ENCODE data around the gene ETV7. TPM values are rescaled to one million over a fixed set of nuclear protein-coding genes. Genes with fewer than 3 reads are reported as not detected.

ETV7 gene
- polyA plus RNA-seq, 3 donors = 0.10 to 2.2 (median 1.5) TPM

DNA sequence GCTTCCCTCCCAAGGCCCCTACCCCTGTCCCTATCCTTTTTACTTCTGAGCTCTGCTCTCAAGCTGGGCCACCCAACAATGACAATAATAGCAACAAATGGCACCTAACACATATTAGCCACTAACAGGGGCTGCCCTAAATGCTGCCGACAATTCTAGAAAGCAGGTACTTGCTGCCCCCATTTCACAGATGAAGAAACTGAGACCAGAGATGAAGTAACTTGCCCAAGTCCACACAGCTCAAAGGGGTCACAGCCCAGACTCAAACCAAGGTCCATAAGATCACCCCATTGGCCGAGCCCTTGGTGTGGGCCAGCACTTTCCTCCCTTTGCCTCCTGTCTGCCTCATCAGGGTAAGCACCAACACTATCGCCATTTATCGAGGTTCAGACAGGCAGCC lies 62.8 kb downstream of the ETV7 start:
- intact Hi-C loops (cut with micrococcal nuclease) = no loop called here
- no peak overlapping the region for H3K27ac Mint-ChIP-seq

DNA sequence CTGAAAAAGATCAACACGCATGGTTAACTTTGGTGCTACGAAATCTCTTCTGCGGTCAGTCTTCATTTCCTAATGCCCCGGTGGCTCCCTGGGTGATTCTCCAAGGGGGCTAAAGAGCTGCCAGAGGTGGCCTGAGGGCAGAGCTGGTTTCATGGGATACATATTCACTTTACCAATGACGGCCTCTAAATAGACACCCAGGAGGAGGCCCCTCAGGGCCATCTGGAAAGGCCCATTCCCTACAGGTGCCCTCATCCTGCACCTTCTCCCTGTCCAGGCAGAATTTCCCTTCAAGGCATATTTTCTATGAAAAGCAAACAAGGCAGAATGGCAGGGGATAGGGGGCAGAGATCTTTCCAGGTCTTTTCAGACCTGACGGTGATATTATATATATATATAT lies 63.3 kb downstream of the ETV7 start:
- Mint-ChIP-seq H3K27ac (no peak overlapping the region), H3K9me3 (no peaks in the 10 kb centered on the region), H3K4me3 (no peak overlapping the region), H3K4me1 (peaks cover 8% of the 10 kb centered on the region), H3K36me3 (no peaks in the 10 kb centered on the region), H3K27me3 (ENCODE audit: low read depth in 3 of 3) (peaks cover 0 to 4% (median 3%) of the 10 kb centered on the region in 3 donors)
- Histone ChIP-seq H3K27me3 (ENCODE audit: control insufficient read depth in 2 of 2, insufficient read depth in 2 of 2, low read length in 2 of 2) (no peaks in the 10 kb centered on the region), H3K4me1 (ENCODE audit: control insufficient read depth in 1 of 2, insufficient read depth in 2 of 2, low read length in 2 of 2) (peaks cover 3 to 5% of the 10 kb centered on the region in 2 donors), H3K4me2 (replicated peaks; ENCODE audit: extremely low read depth, low read length, poor library complexity, severe bottlenecking) (no peak overlapping the region), H3K9ac (ENCODE audit: insufficient read depth, low read length, poor library complexity, severe bottlenecking) (no peak overlapping the region), H3K79me2 (ENCODE audit: insufficient read depth, low read length) (no peaks in the 10 kb centered on the region), H3K9me3 (replicated peaks in 1 of 2; ENCODE audit: control insufficient read depth in 1 of 2, insufficient read depth in 1 of 2, low read length in 2 of 2) (no peaks in the 10 kb centered on the region), H3K36me3 (replicated peaks in 1 of 2; ENCODE audit: control insufficient read depth in 1 of 2, insufficient read depth in 2 of 2, low read length in 2 of 2) (no peaks in the 10 kb centered on the region), H3K4me3 (replicated peaks in 1 of 3; ENCODE audit: low read depth in 2 of 3, low read length in 3 of 3) (no peak overlapping the region), H3K27ac (ENCODE audit: low read depth in 1 of 2, low read length in 2 of 2) (no peak overlapping the region), H2AFZ (ENCODE audit: insufficient read depth, low read depth, low read length, poor library complexity, severe bottlenecking) (no peak overlapping the region), H4K20me1 (ENCODE audit: insufficient read depth, low read length) (no peaks in the 10 kb centered on the region)
- no peak for DNase-seq
- 71% methylated on average over 4 of the region's 6 CpGs for WGBS (ENCODE audit: insufficient coverage)
- TF ChIP-seq, protein P1, sequence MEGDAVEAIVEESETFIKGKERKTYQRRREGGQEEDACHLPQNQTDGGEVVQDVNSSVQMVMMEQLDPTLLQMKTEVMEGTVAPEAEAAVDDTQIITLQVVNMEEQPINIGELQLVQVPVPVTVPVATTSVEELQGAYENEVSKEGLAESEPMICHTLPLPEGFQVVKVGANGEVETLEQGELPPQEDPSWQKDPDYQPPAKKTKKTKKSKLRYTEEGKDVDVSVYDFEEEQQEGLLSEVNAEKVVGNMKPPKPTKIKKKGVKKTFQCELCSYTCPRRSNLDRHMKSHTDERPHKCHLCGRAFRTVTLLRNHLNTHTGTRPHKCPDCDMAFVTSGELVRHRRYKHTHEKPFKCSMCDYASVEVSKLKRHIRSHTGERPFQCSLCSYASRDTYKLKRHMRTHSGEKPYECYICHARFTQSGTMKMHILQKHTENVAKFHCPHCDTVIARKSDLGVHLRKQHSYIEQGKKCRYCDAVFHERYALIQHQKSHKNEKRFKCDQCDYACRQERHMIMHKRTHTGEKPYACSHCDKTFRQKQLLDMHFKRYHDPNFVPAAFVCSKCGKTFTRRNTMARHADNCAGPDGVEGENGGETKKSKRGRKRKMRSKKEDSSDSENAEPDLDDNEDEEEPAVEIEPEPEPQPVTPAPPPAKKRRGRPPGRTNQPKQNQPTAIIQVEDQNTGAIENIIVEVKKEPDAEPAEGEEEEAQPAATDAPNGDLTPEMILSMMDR (IDR thresholded peaks at IDR 0.05) = no peak
- intact Hi-C loops (cut with micrococcal nuclease) = no loop called here

More for the DNA sequence above, 62.8 kb downstream of the ETV7 start:
- Histone ChIP-seq H3K36me3 (replicated peaks in 1 of 2; ENCODE audit: control insufficient read depth in 1 of 2, insufficient read depth in 2 of 2, low read length in 2 of 2) (no peaks in the 10 kb centered on the region), H3K79me2 (ENCODE audit: insufficient read depth, low read length) (no peaks in the 10 kb centered on the region), H2AFZ (ENCODE audit: insufficient read depth, low read depth, low read length, poor library complexity, severe bottlenecking) (no peak overlapping the region), H3K4me1 (ENCODE audit: control insufficient read depth in 1 of 2, insufficient read depth in 2 of 2, low read length in 2 of 2) (peaks cover 3 to 5% of the 10 kb centered on the region in 2 donors), H3K9me3 (replicated peaks in 1 of 2; ENCODE audit: control insufficient read depth in 1 of 2, insufficient read depth in 1 of 2, low read length in 2 of 2) (no peaks in the 10 kb centered on the region), H3K4me2 (replicated peaks; ENCODE audit: extremely low read depth, low read length, poor library complexity, severe bottlenecking) (no peak overlapping the region), H4K20me1 (ENCODE audit: insufficient read depth, low read length) (no peaks in the 10 kb centered on the region), H3K4me3 (replicated peaks in 1 of 3; ENCODE audit: low read depth in 2 of 3, low read length in 3 of 3) (no peak overlapping the region), H3K27me3 (ENCODE audit: control insufficient read depth in 2 of 2, insufficient read depth in 2 of 2, low read length in 2 of 2) (no peaks in the 10 kb centered on the region), H3K27ac (ENCODE audit: low read depth in 1 of 2, low read length in 2 of 2) (no peak overlapping the region), H3K9ac (ENCODE audit: insufficient read depth, low read length, poor library complexity, severe bottlenecking) (peak overlapping the region; percentile 8)
- no peaks in the 10 kb centered on the region for H3K36me3 Mint-ChIP-seq
- H3K9me3 Mint-ChIP-seq = no peaks in the 10 kb centered on the region
- peaks cover 0 to 4% (median 3%) of the 10 kb centered on the region in 3 donors for H3K27me3 Mint-ChIP-seq (ENCODE audit: low read depth in 3 of 3)
- WGBS (ENCODE audit: insufficient coverage) = 90% methylated on average over 4 of the region's 4 CpGs
- DNase-seq = no peak
- TF ChIP-seq, protein P1 (IDR thresholded peaks at IDR 0.05) = no peak
- H3K4me3 Mint-ChIP-seq = no peak overlapping the region
- peaks cover 10% of the 10 kb centered on the region for H3K4me1 Mint-ChIP-seq

Measured in CD14-positive monocyte (primary cell).